ENCODE measurements around the gene ZSCAN12.
"Not testable (repeated sequence)": the region's sequence is repeated elsewhere in the genome, so short reads cannot be mapped to it uniquely, and the experiment has no call there.

ZSCAN12 gene

DNA sequence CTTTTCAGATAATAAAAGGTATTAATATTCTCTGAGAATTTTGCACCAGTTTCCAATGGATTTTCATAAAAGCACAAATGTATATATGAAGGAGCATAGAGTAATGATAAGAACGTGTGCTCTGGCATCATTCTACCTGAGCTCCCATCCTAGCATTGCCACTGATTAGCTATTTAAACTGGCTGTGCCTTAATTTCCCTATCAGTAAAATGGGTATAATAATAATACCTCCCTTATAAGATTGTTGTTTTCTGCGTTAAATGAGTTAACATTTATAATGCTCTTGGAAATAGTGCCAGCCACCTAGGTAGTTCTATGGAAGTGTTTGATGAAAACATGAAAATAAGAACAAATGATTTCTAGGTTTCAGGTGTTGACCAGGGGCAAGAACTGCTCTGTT, 38.6 kb downstream of the ZSCAN12 start:
- Histone ChIP-seq H3K4me3 (no peak overlapping the region), H3K9ac (no peak overlapping the region), H3K4me1 (peaks cover 0 to 12% (median 5%) of the 10 kb centered on the region in 10 experiments; a peak in 10 of 20 replicates), H4K20me1 (peaks cover 0 to 7% (median 0%) of the 10 kb centered on the region in 11 experiments; a peak in 5 of 22 replicates), H3K9me3 (replicated peaks in 1 of 11) (peaks cover 0 to 11% (median 0%) of the 10 kb centered on the region in 11 experiments; a peak in 6 of 22 replicates), H3K4me2 (no peak overlapping the region), H3K27me3 (no peaks in the 10 kb centered on the region), H3K36me3 (peaks cover 39 to 71% (median 60%) of the 10 kb centered on the region in 11 experiments), H3K27ac (no peak overlapping the region)
- no peak for TF ChIP-seq Cebpa-rat (IDR thresholded peaks at IDR 0.05)

DNA sequence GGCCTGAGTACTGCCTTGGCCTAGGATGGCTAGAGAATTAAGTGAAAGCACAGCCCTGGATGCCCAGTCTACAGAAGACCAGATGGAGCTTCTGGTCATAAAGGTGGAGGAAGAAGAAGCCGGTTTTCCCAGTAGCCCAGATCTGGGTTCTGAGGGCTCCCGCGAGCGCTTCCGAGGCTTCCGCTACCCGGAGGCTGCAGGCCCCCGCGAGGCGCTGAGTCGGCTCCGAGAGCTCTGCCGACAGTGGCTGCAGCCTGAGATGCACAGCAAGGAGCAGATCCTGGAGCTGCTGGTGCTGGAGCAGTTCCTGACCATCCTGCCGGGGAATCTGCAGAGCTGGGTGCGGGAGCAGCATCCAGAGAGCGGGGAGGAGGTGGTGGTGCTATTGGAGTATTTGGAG, 40.0 kb downstream of the ZSCAN12 start:
- not testable (repeated sequence) for H3K27me3 ChIP-seq; H3K9ac ChIP-seq; H3K27ac ChIP-seq; H3K9me3 ChIP-seq (replicated peaks in 1 of 11); H3K4me3 ChIP-seq; H3K4me2 ChIP-seq
- peaks cover 0 to 13% (median 0%) of the 10 kb centered on the region in 11 experiments; a peak in 6 of 22 replicates for H4K20me1 ChIP-seq
- peaks cover 9 to 22% (median 16%) of the 10 kb centered on the region in 10 experiments; a peak in 18 of 20 replicates for H3K4me1 ChIP-seq
- peaks cover 25 to 57% (median 46%) of the 10 kb centered on the region in 11 experiments for H3K36me3 ChIP-seq

DNA sequence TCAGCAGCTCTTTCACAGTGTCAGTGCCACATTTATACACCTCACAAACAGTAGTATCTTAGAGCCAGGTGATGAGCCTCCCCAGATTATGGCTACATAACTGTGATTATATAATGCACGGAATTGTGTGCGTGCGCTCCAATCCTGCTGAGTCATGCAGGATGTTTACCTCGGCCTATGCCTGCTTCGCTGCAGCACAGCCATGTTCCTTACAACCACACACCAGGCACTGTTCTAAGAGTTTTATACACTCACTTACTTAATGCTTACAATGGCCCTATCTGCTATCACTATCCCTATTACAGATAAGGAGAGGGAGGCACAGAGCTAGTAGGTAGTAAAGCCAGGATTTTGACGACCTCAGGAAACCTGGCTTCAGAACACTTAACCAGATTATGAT, 42.5 kb downstream of the ZSCAN12 start:
- Histone ChIP-seq H3K4me1 (peaks cover 9 to 22% (median 16%) of the 10 kb centered on the region in 10 experiments; a peak in 18 of 20 replicates), H3K9me3 (replicated peaks in 1 of 11) (peaks cover 0 to 23% (median 18%) of the 10 kb centered on the region in 11 experiments; a peak in 15 of 22 replicates), H4K20me1 (peaks cover 0 to 15% (median 0%) of the 10 kb centered on the region in 11 experiments; a peak in 6 of 22 replicates), H3K4me2 (0 out of 22 replicates have a peak overlapping the region, but pooled peaks of 1 of the 11 experiments have one; percentile 77), H3K36me3 (peaks cover 12 to 44% (median 31%) of the 10 kb centered on the region in 11 experiments), H3K9ac (peak overlapping the region in 2 of 11 experiments; percentile 78 to 80; a peak in 2 of 22 replicates), H3K4me3 (no peak overlapping the region), H3K27ac (peak overlapping the region in 1 of 11 experiments; percentile 61; a peak in 3 of 22 replicates), H3K27me3 (no peaks in the 10 kb centered on the region)
- no peak for TF ChIP-seq Cebpa-rat (IDR thresholded peaks at IDR 0.05)

DNA sequence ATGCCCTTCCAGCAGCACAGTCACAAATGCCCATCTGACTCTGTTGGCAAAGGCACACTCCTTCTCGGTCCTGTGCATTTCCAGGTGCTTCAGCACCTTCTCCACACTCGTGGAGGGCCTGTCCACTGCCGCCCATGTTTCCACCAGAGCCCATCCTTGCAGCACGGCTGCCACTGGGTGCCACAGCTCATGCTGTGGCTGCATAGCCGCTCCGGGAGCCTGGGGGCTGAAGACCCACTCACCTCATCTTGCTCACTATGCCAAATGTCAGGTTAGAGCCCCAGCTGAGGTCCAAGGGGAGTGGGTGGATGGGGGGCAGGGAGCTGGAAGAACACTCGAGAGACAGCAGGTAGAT, 42.9 kb downstream of the ZSCAN12 start:
- peak overlapping the region in 7 of 11 experiments; percentile 61 to 79 (median 69); a peak in 9 of 22 replicates for H3K27ac ChIP-seq
- peaks cover 0 to 15% (median 0%) of the 10 kb centered on the region in 11 experiments; a peak in 6 of 22 replicates for H4K20me1 ChIP-seq
- peak overlapping the region in 8 of 11 experiments; percentile 68 to 80 (median 76); a peak in 9 of 22 replicates for H3K9ac ChIP-seq
- peaks cover 8 to 40% (median 27%) of the 10 kb centered on the region in 11 experiments for H3K36me3 ChIP-seq
- H3K4me2 ChIP-seq = peak overlapping the region; percentile 64 to 89 (median 80); a peak in 16 of 22 replicates
- 0 out of 20 replicates have a peak overlapping the region, but pooled peaks of 1 of the 10 experiments have one; percentile 64 for H3K4me3 ChIP-seq
- H3K4me1 ChIP-seq = peaks cover 9 to 22% (median 16%) of the 10 kb centered on the region in 10 experiments; a peak in 18 of 20 replicates
- H3K9me3 ChIP-seq (replicated peaks in 1 of 11) = peaks cover 0 to 23% (median 18%) of the 10 kb centered on the region in 11 experiments; a peak in 15 of 22 replicates
- TF ChIP-seq Cebpa-rat (IDR thresholded peaks at IDR 0.05) = no peak
- H3K27me3 ChIP-seq = no peaks in the 10 kb centered on the region

DNA sequence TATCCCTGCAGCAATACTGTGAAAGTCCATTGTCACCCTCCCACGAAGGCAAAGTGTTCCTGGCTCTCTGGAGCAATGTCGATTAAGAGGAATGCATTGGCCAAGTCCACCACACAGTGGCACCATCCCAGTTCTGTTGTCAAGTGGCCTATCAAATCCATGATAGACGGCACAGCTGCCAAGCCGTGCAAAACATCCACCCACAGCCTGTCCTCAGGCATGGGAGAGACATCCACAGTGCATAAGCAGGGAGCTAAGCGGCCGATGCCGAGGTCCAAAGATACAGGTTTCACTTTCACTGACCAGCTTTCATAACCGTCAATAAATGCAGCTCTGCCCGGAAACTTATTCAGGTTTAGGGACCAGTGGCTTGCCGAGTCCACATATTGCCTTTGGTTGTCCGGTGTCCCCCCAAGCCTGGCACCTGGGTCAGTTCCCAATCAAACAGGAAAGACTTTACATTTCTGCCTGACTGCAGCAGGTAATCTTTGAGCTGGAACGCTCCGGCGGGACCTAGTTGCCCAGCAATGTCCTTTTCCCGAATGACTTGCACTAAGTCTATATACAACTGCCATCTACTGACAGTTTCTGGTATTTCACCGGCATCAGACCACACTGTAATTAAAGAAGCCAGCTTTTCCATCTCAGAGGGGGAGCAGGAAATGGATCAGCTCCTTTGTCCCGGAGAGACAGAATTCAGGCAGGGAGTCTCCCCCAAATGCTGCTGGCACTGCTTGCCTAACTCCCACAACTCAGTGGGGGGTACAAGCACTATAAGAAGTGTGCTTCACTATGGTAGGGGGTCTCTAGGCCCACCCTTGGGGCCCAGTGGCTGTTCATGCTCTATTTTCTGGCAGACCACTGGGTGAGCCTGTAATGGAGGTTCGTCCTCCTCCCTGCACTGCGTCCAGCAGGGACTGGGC, 43.5 kb downstream of the ZSCAN12 start:
- Histone ChIP-seq H3K4me1 (peaks cover 14 to 27% (median 21%) of the 10 kb centered on the region in 10 experiments), H3K36me3 (peaks cover 2 to 33% (median 21%) of the 10 kb centered on the region in 11 experiments; a peak in 21 of 22 replicates), H3K4me3 (peak overlapping the region; percentile 58 to 78 (median 66)), H3K27ac (peak overlapping the region in 9 of 11 experiments; percentile 27 to 79 (median 69); a peak in 17 of 22 replicates), H3K4me2 (peak overlapping the region; percentile 64 to 89 (median 80)), H3K9ac (peak overlapping the region; percentile 64 to 80 (median 74)), H3K9me3 (replicated peaks in 1 of 11) (peaks cover 0 to 23% (median 18%) of the 10 kb centered on the region in 11 experiments; a peak in 15 of 22 replicates), H4K20me1 (peaks cover 0 to 15% (median 0%) of the 10 kb centered on the region in 11 experiments; a peak in 6 of 22 replicates), H3K27me3 (no peaks in the 10 kb centered on the region)
- no peak for TF ChIP-seq Cebpa-rat (IDR thresholded peaks at IDR 0.05)

DNA sequence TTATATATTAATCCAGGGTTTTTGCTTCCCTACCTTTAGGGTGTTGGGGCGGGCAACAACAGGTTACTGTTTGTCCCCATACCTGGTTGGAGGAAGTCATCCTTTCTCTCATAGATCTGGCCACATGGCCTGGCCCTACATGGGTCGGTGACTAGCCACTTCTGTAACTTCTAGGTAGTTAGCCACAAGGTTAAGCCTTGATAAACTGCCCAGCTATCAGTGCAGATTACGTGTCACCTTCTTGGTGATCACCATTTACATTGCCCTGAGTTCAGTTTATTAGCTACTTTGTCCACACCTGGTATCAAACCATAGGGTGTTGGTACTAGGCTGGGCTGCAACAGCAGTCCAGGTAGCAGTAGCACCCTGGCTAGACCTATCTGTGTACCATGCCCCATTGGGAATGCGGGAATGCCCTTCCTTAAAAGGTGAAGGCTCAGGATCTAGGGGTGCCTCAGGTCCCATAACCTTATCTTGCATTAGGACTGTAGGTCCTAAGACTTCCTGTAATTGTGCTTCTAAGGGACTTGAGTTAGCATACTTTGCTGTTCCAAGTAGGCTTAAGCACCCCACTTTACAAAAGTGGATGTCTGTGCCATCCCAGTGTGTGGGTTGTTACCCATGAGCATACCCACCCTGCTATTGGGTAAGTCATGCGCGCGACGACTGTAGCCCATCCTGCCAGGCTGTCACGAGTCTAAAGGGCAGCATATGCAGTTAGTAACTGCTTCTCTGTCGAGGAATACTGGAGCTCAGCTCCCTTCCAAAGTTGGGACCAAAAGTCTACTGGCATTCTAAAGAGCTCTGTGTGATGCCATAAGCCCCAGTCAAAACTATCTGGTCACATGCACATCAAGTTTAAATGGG, 44.6 kb downstream of the ZSCAN12 start:
- no peaks in the 10 kb centered on the region for H3K27me3 ChIP-seq
- H3K4me1 ChIP-seq = peaks cover 24 to 36% (median 29%) of the 10 kb centered on the region in 10 experiments
- peak overlapping the region in 8 of 11 experiments; percentile 6 to 79 (median 62); a peak in 8 of 22 replicates for H3K27ac ChIP-seq
- peak overlapping the region; percentile 64 to 89 (median 80) for H3K4me2 ChIP-seq
- H3K9ac ChIP-seq = peak overlapping the region in 6 of 11 experiments; percentile 64 to 80 (median 76); a peak in 6 of 22 replicates
- H3K9me3 ChIP-seq (replicated peaks in 1 of 11) = peaks cover 0 to 23% (median 18%) of the 10 kb centered on the region in 11 experiments; a peak in 15 of 22 replicates
- peak overlapping the region in 5 of 10 experiments; percentile 58 to 71 (median 67); a peak in 4 of 20 replicates for H3K4me3 ChIP-seq
- peaks cover 0 to 15% (median 0%) of the 10 kb centered on the region in 11 experiments; a peak in 6 of 22 replicates for H4K20me1 ChIP-seq
- no peak for TF ChIP-seq Cebpa-rat (IDR thresholded peaks at IDR 0.05)
- H3K36me3 ChIP-seq = peaks cover 0 to 25% (median 19%) of the 10 kb centered on the region in 11 experiments; a peak in 20 of 22 replicates

DNA sequence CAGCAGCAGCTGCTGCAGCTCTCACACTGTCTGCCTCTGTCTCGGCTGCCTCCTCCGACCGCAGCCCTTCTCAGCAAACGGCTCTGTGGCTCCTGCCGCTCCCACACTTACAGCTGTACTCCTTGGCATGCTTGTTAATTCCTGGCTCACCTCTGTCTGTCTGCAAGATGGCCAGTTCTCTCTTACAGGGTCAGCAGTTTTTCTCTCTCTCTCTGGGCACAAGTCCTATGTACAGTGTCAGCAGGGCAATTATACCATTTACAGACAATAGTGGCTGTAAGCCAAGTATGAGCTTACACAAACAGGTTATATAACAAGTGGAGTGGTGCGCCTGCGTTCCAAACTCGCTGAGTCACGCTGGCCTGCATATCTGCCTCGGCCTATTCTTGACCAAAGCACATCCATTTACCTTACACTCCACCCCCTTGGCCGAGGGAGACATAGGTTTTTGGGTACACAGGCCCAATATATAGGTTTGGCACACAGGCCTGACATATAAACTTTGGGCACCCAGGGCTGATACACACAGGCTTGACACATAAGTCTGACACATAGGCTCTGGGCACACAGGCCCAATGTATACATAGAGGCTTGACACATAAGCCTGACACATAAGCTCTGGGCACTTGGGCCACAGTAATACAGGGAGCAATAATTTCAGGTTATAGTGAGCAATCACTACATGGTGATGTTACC, 45.4 kb downstream of the ZSCAN12 start:
- H3K4me1 ChIP-seq = peaks cover 24 to 36% (median 29%) of the 10 kb centered on the region in 10 experiments
- no peak overlapping the region for H3K4me2 ChIP-seq
- H3K9me3 ChIP-seq (replicated peaks in 1 of 11) = peaks cover 0 to 23% (median 18%) of the 10 kb centered on the region in 11 experiments; a peak in 15 of 22 replicates
- no peak overlapping the region for H3K4me3 ChIP-seq
- no peak for TF ChIP-seq Cebpa-rat (IDR thresholded peaks at IDR 0.05)
- no peaks in the 10 kb centered on the region for H3K27me3 ChIP-seq
- H3K36me3 ChIP-seq = peaks cover 0 to 18% (median 13%) of the 10 kb centered on the region in 11 experiments; a peak in 18 of 22 replicates
- peaks cover 0 to 15% (median 0%) of the 10 kb centered on the region in 11 experiments; a peak in 6 of 22 replicates for H4K20me1 ChIP-seq
- H3K27ac ChIP-seq = no peak overlapping the region
- no peak overlapping the region for H3K9ac ChIP-seq
